GM18517 (cell line): ENCODE measurements around the gene PPP1R37.
"Not testable (repeated sequence)": the region's sequence is repeated elsewhere in the genome, so short reads cannot be mapped to it uniquely, and the experiment has no call there.

Experiments used
- ATAC-seq: cut with Tn5 transposase; IDR thresholded peaks from one replicate; pipeline ENCODE4 v1.9.1; 2021; ENCODE audit warnings: mild to moderate bottlenecking, moderate library complexity; ENCODE audit not compliant: unreplicated experiment

PPP1R37 gene

GRCh38 chr19:45094707-45095106, 1.7 kb downstream of the PPP1R37 start:
- ATAC-seq, result no peak

GRCh38 chr19:45095496-45096413, 2.8 kb downstream of the PPP1R37 start:
- ATAC-seq, result no peak

GRCh38 chr19:45096700-45097099, 3.7 kb downstream of the PPP1R37 start:
- no peak for ATAC-seq

- no peak for ATAC-seq
Measured at GRCh38 chr19:45097450-45097775, 4.4 kb downstream of the PPP1R37 start.

- ATAC-seq, result no peak
Measured at GRCh38 chr19:45097776-45098520, 5.0 kb downstream of the PPP1R37 start.

GRCh38 chr19:45098521-45099466, 5.8 kb downstream of the PPP1R37 start:
- ATAC-seq, result no peak

GRCh38 chr19:45099467-45100191, 6.7 kb downstream of the PPP1R37 start:
- ATAC-seq, result no peak

- no peak for ATAC-seq
Measured at GRCh38 chr19:45100201-45100600, 7.2 kb downstream of the PPP1R37 start.

- no peak for ATAC-seq
Measured at GRCh38 chr19:45100846-45101252, 7.9 kb downstream of the PPP1R37 start.

- ATAC-seq, result no peak
Measured at GRCh38 chr19:45101806-45102205, 8.8 kb downstream of the PPP1R37 start.

- no peak for ATAC-seq
Measured at GRCh38 chr19:45102481-45102880, 9.5 kb downstream of the PPP1R37 start.

GRCh38 chr19:45103156-45103507, 10.2 kb downstream of the PPP1R37 start:
- ATAC-seq, result no peak

GRCh38 chr19:45103508-45104319, 10.7 kb downstream of the PPP1R37 start:
- ATAC-seq, result no peak

- no peak for ATAC-seq
Measured at GRCh38 chr19:45104658-45105349, 11.8 kb downstream of the PPP1R37 start.

- ATAC-seq, result not testable (repeated sequence)
Measured at GRCh38 chr19:45106363-45106762, 13.4 kb downstream of the PPP1R37 start.

GRCh38 chr19:45107621-45108150, 14.7 kb downstream of the PPP1R37 start:
- no peak for ATAC-seq

GRCh38 chr19:45110851-45111266, 17.9 kb downstream of the PPP1R37 start:
- ATAC-seq, result no peak

GRCh38 chr19:45112111-45112827, 19.3 kb downstream of the PPP1R37 start:
- no peak for ATAC-seq
